CD4-positive, alpha-beta T cell treated with Interleukin-10 for 1 hour (primary cell): ENCODE results near the gene UCKL1.
"Not testable (repeated sequence)": the region's sequence is repeated elsewhere in the genome, so short reads cannot be mapped to it uniquely, and the experiment has no call there.

Experiments
- DNase-seq: peaks from one replicate; pipeline ENCODE4 v3.0.0-alpha.2; 2020

UCKL1 gene

GRCh38 chr20:63955827-63956663, at the start of gene UCKL1:
Gene UCKL1 (minus strand): TSS chr20:63956416. CDS start chr20:63956372, 44 bp downstream.
- DNase-seq: peak; percentile 91

GRCh38 chr20:64005394-64005793, 49.2 kb upstream of the UCKL1 start:
- no peak for DNase-seq

GRCh38 chr20:64003960-64004725, 47.9 kb upstream of the UCKL1 start:
- DNase-seq: no peak

- no peak for DNase-seq
These were observed 45.4 kb upstream of the UCKL1 start for GRCh38 chr20:64001607-64002011.

GRCh38 chr20:64000906-64001305, 44.7 kb upstream of the UCKL1 start:
- no peak for DNase-seq

GRCh38 chr20:63982937-63983336, 26.7 kb upstream of the UCKL1 start:
- no peak for DNase-seq

- DNase-seq: peak; percentile 95
These were observed 24.9 kb upstream of the UCKL1 start, which contains the start of gene PRPF6 for GRCh38 chr20:63980806-63981728. Gene PRPF6 (plus strand): TSS chr20:63981132. CDS start chr20:63981246, 114 bp downstream.

GRCh38 chr20:63980317-63980805, 24.1 kb upstream of the UCKL1 start:
- DNase-seq: peak; percentile 45

GRCh38 chr20:63979557-63980316, 23.5 kb upstream of the UCKL1 start, which contains the start of gene SAMD10:
Gene SAMD10 (minus strand): TSS chr20:63979642. CDS start chr20:63979467, 175 bp downstream.
- peak; percentile 77 for DNase-seq

- no peak for DNase-seq
These were observed 23.0 kb upstream of the UCKL1 start for GRCh38 chr20:63979229-63979556.

- peak; percentile 64 for DNase-seq
These were observed 22.4 kb upstream of the UCKL1 start for GRCh38 chr20:63978319-63979228.

- DNase-seq: peak; percentile 51
These were observed 21.6 kb upstream of the UCKL1 start for GRCh38 chr20:63977739-63978276.

- no peak for DNase-seq
These were observed 20.9 kb upstream of the UCKL1 start for GRCh38 chr20:63976980-63977738.

GRCh38 chr20:63976511-63976910, 20.3 kb upstream of the UCKL1 start:
- DNase-seq: not testable (repeated sequence)

- DNase-seq: no peak
These were observed 18.4 kb upstream of the UCKL1 start for GRCh38 chr20:63974402-63975200.

- peak; percentile 77 for DNase-seq
These were observed 17.6 kb upstream of the UCKL1 start for GRCh38 chr20:63973636-63974401.

- DNase-seq: no peak
These were observed 16.9 kb upstream of the UCKL1 start for GRCh38 chr20:63973160-63973479.
